HG03196 (cell line): ENCODE results near the gene ITGA2B.

Experiments
- ATAC-seq: cut with Tn5 transposase; IDR thresholded peaks from one replicate; pipeline ENCODE4 v1.9.1; 2021; ENCODE audit not compliant: unreplicated experiment

ITGA2B gene

DNA sequence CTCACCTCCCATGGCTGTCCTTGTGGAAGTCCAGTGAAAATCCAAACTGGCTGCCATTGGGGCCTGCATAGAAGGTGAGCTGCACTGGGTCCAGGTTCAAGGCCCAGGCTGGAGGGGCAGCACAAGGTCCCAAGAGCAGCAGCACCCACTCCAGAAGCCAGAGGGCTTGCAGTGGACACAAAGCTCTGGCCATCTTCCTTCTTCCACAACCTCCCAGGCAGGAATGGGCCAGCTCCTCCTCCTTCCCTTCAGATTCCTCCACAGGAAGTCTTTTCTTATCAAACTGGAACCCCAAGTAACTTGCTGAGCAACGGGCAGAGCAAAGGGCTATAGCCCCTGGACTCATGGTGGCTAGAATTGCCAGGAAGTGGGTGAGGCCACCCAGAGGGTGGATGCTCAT is at the start of gene ITGA2B:
Gene ITGA2B (minus strand): TSS at position 369 of the 400 bp plus-strand sequence. CDS start 176 bp downstream, at position 193.
- no peak for ATAC-seq

- no peak for ATAC-seq
Measured at GRCh38 chr17:44439168-44439567, 49.7 kb upstream of the ITGA2B start.

DNA sequence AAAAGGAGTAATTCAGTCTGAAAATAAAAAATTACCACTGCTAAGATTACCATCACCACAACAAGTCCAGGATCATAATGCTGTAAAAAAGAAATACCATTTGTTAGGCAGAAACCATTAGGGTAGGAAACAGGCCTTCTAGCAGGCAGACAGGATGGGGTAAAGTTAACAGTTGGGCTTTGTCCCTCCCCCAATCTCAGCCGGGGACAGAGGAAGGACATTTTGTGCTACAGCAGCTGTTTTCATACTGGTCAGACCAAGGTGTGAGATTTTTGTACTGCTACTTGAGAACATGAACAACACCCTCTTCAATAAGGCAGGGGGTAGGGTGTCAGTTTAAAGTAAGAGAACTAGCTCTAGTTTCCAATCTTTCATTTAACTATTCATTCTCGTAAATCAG is 49.2 kb upstream of the ITGA2B start:
- ATAC-seq, result no peak

- ATAC-seq, result no peak
Measured at GRCh38 chr17:44436336-44436735, 46.9 kb upstream of the ITGA2B start.

- no peak for ATAC-seq
Measured at GRCh38 chr17:44432254-44433157, 43.1 kb upstream of the ITGA2B start.

DNA sequence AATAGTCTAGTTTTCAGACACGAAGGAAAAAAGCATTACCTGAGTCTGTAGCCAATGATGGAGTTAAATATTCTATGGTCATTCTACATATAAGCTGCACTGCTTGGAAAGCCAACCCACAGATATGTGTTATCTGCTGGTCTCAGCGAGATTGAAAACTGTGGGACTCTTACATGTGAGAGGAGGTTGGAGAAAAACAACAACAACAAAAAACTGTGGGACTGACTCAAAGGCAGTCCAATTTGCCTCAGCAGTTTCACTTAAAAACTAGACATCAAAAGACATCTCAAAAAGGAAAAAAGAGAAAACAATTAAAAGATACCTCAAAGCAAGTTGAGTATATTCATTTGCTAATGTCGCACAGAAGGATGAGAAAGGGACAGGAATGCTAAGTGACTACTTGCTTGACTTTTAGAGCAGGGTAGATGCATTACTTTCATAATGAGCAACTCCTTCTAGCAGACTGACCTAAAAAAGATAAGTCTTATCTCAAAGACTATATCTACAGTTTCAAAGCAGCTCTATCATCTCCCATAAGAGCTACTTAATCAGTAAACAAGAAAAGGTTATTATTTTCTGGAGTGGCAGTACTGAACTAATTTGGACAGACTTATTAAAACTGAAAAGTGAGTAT is 35.5 kb upstream of the ITGA2B start:
- no peak for ATAC-seq

DNA sequence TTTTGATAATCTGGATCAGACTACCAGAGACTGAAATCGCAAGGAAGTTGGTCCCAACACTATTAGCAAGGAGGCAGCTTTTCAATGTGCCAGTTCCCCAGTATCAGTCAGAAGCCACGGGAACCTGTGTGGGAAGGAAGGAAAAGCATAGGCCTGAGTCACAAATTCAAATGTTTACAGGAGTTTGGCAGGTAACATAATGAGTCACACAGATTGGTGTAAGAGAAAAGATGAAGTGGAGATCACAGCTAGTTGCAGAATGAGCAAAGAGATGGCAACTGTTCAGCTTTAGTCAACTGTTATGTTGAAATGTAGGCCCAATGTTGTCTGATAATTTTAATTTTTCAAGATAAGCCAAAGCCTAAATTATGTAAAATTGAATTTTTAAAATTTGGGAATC is 28.1 kb upstream of the ITGA2B start:
- ATAC-seq, result no peak

GRCh38 chr17:44416558-44417289 is 27.3 kb upstream of the ITGA2B start:
- ATAC-seq, result no peak

- no peak for ATAC-seq
Measured at GRCh38 chr17:44414394-44415155, 25.1 kb upstream of the ITGA2B start.

DNA sequence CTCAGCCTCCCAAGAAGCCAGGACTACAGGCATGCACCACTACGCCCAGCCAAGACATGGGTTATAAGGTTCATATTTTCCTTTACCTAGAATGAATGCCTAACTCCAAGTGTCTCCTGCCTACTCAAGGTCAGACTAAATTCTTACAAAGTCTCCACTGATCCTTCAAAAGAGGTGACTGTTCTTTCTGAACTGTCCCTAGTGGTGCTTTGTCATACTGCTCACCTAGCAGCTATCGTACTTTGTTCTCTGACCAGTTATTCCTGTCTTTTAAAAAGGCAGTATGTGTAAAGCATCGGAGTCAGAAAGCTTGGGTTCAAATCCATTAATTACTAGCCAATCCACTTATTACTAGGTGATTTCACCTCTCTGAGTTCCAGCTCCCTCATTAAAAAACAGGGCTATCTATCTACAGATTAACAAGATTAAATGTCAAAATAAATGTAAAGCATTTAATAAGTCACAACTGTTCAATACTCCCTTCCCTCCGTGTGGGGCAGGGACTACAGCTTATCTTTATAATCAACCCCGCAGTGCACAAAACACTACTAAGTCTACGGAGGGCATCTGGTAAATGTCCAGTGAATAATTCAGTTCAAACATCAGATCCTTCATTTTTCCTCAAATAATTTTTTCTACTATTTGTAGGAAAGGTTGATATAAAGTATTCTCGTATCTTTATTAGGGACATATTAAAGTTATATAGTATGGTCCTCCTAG is 20.0 kb upstream of the ITGA2B start:
- ATAC-seq, result no peak

GRCh38 chr17:44408786-44409185 is 19.3 kb upstream of the ITGA2B start:
- no peak for ATAC-seq

- no peak for ATAC-seq
Measured at GRCh38 chr17:44402564-44403172, 13.2 kb upstream of the ITGA2B start.

DNA sequence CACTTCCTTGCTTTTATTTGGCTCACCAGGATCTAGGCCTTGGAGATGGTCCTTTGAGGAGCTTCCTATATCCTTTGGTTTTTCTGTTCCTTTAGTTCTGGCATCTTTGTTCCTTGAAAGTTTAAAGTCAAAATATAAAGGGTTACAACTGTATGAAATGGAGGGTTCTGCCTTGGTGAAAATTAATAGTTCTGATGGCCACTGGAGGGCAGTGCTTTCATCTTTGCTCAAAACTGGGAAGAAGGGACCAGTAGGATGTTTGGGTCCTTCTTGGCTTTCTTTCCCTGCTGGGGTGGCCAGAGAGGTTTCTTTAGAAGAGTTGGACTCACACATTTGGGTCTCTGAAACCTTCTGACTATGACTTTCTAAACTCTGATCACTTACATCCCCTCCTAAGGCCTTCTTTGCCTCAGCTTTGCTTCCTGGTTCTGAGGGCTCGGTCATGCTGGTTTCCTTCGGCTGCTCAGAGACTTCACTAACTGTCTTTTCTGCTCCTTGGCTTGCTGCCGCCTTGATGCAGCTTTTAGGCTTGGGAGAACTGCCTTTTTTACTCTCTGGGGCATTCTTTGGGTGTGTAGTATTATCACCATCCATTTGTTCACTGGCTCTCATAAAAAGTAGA is 10.9 kb upstream of the ITGA2B start:
- ATAC-seq, result no peak

DNA sequence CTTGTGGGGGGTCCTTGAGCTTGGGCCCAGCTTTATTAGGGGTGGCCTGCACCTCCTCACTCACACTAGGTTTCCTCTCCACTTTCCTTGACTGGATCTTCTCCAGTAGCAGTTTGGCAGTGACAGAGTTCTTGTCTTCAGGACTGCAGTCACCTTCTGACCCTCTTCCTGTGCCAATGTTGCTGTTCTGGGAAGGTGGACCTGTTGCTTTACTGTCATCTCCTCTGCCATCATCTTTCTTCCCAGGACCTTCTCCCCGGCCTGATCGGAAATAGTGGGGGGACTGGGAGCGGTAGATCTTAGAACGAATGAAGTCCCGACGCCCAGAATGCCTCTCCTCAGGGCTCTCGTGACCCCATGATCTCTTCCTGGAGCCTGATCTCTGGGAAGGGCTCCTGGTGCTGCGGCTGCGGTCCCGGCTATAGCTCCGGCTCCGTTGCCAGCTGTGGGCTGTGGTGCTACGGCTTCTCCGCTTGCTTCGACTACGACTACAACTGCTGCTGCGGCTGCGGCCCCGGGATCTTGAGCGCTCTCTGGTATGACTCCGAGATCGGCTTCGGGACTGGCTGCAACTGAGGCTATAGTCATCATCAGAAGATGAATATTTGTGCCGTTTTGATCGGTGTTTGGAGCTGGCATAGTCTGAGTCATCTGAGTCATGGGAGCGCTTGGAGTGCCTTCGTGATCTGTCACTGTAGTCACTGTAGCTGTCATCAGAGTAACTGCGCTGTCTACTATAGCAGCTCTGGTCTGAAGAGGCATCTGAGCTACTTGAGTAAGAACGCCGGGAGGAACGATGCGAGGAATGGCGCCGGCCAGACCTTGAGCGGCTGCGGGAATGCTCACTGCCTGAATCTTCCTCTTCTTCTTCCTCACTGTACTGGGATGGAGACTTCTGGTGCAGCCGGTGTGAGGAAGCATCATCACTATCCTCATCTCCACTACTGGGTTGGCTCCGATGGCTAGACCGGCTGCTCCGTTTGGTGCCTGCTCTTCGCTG is 9.5 kb upstream of the ITGA2B start:
- ATAC-seq, result no peak

DNA sequence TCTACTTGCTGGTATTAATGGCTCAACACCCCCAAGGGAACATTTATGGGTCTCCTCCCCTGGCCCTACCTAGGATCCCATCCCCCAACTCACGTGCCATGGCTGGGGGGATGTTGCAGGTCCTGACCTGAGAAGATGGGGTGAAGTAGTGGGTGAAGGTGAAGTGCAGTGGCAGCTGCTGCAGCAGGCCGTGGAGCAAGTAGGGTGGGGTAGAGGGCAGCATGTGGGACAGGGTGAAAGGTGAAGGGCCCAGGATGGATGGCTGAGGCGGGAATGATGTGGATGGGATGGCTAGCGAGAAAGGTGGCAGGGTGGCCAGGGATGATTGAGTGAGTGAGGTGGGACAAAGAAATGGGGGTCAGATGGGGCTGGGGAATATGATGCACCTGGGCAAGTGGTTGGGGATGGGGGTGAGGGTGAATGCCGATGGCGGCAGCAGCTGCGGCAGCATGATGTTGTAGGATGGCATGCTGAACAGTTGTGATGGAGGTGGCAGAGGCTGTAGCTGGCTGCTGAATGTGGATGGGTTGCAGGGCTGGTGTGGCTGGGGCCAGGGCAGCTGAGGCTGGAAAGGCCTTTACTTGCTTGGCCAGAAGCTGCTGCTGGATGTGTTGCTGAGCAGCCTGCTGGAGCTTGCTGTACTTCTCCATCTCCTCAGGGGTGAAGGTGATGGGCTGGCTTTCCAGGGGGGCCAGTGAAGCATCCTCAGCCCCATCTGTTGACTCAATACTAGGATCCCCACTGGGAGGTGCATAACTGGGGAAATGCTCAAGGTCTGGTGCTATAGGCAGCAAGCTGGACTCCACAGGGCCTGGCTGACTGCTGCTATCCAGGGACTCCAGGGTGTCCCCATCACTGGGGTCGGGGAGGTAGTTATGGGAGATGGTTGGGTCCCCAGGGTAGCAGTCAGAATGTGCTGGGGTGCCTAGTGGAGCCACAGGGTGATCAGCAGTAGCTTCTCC is 8.3 kb upstream of the ITGA2B start:
- no peak for ATAC-seq

DNA sequence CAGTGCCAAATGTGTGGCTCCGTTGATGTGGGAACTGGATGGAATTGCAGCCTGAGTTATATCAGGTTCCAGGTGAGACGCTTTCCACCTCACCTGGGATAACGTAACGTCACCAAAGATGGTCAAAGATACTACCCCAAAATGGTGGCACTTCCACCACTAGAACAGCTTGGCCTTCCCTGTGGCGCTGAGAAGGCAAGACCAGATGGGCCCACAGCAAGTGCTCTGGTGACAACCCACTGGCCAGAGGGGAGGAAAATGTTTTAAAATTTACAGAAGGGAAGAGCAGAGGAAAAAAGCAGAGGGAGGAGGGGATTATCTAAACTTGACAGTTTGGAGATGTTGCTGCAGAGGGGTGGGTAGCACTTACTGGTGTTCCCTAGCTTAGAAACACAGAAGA is 7.5 kb upstream of the ITGA2B start:
- no peak for ATAC-seq

GRCh38 chr17:44394833-44395232 is 5.4 kb upstream of the ITGA2B start:
- ATAC-seq, result no peak
